NCI-H69 (cell line): ENCODE data around the gene FGD2.

Experiments used
- DNase-seq: peaks from one replicate; lab custom pipeline; 2025; lab: John Stamatoyannopoulos, UW

FGD2 gene

GRCh38 chr6:37018198-37019064 is 13.0 kb downstream of the FGD2 start:
- DNase-seq, result peak; percentile 94

DNA sequence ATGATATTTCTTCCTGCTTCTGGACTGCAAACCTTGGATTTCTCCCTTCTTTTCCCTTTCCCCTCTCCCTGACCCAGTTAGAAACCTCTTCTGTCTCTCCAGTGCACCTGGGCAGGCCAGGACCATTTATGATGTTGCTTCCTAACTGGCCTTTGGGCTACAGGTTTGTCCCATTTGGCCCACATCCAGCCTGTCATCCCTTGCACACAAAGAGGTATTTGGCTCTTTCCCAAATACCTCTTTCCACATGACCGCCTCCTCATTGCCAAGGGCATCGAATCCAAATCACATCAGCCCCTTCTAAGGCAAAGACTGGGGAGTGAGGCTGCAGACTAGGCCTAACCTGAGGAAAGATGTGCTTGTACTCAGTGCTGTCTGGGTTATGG is 13.6 kb downstream of the FGD2 start:
- peak; percentile 98 for DNase-seq

DNA sequence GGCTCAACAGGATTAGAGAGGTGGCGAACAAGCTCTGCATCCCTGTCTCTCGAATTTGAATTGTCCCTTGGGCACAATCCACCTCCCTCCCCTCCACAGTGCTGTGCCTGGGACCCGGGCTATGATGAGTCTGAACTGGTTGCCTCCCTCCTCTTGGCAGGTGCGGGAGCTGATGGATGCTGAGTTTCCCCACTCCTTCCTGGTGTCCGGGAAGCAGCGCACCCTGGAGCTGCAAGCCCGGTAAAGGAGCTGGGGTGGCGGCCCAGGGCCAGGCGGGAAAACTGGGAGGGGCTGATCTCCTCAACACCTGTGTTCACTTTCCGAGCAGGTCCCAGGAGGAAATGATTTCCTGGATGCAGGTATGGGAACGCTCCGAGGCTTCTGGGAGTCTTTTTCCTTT is 14.9 kb downstream of the FGD2 start:
- DNase-seq, result peak; percentile 93

GRCh38 chr6:37020812-37021211 is 15.4 kb downstream of the FGD2 start:
- DNase-seq, result no peak

DNA sequence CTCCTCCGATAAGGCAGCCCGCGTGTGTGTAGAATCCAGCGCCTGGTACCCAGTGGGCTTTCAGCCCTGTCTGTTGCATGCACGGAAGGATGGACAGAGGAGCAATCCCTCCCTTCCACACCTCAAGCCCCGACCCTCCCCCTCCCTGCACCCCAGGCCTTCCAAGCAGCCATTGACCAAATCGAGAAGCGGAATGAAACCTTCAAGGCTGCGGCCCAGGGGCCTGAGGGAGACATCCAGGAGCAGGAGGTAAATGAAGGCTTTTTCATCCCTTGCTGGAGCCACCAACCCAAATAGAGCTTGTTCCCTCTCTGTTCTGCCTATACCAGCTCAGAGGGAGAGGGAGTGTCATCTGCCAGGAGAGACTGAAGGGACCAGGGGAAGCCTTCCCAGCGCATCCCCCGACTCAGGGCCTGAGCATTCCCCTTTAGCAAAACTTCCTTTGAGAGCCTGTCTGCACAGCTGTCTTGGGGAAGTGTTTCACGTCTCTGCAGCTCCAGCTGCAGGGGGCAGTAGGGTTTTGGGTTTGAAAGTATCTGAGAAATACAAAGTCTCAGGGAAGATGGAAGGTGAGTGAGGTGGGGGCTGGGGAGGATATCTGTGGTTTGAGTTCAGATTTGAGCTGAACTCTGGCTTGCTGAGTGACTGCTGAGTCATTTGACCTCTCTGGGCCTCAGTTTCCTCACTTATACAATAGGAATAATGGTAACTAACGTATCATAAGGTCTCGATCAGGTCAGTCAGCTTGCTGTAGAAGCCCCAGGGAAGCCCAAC is 16.1 kb downstream of the FGD2 start:
- DNase-seq, result peak; percentile 57

DNA sequence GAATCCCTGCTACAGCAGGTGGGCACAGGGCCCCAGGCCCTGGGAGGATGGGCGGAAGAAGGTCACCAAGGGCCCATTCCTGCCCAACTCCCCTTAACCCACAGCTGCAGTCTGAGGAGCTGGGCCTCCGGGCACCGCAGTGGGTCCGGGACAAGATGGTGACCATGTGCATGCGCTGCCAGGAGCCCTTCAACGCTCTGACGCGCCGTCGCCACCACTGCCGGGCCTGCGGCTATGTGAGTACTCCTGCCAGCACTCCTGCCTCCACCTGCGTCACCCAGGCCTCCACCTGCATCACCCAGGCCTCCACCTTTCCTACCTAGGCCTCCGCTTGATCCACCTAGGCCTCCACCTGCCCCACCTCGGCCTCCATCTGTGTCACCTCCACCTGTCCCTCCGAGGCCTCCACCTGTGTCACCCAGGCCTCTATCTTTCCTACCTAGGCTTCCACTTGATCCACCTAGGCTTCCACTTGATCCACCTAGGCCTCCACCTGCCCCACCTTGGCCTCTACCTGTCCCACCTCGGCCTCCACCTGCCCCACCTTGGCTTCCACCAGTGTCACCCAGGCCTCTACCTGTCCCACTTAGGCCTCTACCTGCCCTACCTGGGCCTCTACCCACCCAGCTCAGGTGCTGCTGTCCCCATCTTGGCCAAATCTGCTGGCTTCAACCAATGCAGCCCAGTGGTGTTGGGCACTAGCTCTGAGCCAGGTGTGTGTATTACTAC is 16.8 kb downstream of the FGD2 start:
- DNase-seq, result no peak

- DNase-seq, result peak; percentile 55
Observed at GRCh38 chr6:37024656-37025337, 19.3 kb downstream of the FGD2 start.

DNA sequence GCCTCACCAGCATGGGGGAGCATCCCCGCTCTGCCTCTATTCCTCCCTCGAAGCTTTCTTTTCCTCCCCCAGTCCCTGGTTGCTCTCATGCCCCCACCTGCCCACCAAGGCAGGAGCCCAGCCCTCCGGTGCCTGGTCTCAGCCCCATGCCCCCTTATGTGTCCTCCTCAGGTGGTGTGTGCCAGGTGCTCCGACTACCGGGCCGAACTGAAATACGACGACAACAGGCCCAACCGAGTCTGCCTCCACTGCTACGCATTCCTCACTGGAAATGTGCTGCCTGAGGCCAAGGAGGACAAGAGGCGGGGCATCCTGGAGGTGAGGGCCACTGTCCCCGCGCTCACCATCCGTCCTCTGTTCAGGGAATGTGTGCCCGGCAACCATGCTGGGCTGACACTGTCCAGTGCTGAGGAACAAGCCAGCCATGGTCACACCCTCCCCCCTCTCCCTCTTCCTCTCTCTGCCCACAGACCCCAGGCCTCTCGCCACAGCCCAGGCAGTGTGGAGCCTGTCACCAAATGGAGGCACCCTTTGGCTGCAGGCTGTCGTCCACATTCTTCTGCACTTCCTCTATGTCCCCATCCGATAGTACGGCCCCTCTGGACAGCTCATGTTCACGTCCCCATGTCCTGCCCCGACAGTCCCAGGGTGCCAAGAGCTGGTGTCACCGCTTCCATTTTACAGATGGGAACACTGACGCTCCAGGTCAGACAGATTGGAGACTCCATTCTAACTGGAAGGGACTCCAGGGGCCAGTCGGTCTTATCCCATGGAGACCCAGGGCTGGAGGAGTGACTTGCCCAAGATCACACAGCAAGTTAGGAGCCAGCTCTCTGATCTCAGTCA is 20.4 kb downstream of the FGD2 start:
- no peak for DNase-seq

- DNase-seq, result no peak
Observed at GRCh38 chr6:37027036-37027720, 21.7 kb downstream of the FGD2 start.

DNA sequence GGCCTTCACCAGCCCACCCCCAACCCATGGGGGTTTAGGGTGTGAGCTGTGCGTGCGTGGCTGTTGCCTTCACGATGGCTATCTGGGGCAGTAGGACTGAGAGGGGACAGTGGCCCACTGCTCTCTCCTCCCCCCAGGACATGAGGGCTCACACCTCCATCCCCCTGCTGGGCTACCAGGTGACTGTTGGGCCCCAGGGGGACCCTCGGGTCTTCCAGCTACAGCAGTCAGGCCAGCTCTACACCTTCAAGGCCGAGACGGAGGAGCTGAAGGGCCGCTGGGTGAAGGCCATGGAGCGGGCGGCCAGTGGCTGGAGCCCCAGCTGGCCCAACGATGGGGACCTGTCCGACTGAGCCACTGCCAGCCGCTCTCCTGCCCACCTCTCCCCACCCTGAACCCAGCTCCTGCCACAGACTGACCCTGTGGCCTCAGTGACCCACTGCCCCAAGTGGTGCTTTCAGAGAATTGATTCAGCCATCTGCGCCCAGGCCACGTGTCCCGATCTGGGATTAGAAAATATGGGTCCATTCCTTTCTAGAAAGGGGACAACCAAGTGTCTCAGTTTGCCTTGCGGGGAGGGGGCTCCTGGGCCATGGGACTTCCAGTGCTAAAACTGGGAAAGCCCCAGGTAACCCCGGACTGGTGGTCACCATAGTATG is 22.5 kb downstream of the FGD2 start:
- no peak for DNase-seq

DNA sequence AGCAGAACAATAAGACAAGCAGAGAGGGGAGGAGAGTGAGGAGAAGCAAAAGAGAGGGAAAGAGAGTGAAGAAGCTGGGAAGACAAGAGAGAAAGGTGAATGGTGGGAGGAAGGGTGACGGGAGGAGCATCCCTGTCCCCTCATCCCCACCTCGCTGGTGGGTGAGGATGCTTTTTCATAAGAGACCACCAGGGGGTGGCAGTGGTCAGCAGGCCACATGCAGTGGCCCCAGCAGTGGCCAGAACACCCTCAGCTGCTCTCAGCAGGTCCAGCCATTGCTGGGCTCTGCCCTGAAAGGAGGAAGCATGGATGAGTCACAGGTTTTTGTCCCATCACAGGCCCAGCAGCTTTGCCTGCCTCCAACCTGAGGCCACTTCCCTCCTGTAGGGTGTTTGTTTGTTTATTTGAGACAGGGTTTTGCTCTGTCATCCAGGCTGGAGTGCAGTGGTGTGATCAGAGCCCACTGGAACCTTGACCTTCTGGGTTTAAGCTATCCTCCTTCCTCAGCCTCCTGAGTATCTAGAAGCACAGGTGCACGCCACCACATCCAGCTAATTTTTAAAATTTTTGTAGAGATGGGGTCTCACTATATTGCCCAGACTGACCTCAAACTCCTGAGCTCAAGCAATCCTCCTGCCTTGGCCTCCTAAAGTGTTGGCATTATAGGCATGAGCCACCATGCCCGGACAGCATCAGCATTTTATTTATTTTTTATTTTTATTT is 24.0 kb downstream of the FGD2 start:
- peak; percentile 68 for DNase-seq

DNA sequence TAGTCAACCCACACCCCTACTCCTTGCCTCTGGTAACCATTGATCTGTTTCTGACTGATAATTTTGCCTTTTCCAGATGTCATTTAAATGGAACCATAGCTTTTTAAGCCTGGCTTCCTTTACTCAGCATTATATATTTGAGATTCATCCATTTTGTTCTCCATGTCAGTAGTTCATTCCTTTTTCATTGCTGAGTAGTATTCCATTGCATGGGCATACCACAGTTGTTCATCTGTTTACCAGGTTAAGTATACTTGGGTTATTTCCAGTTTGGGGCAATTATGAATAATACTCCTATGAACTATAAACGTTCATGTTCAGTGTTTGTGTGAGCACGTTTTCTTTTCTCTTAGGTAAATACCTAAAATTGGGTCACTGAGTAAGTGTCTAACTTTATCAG is 25.1 kb downstream of the FGD2 start:
- DNase-seq, result no peak

- DNase-seq, result no peak
Observed at GRCh38 chr6:37032239-37032638, 26.8 kb downstream of the FGD2 start.

DNA sequence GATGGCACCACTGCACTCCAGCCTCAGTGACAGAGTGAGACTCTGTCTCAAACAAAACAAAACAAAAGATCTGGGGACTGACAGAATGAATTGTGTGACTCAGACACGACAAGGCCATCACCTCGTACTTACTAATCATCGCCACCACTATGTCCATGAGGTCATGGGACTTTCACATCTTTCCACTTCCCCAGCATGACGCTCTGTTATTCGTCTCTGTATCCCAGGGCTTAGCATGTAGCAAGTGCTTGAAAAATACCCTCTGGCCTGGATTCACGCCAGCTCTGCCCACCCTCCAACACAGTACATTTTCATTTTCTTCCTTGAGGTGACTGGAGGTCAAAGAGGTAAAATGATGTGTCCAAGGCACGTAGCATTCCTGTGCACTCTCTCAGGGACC is 27.8 kb downstream of the FGD2 start:
- no peak for DNase-seq

- DNase-seq, result no peak
Observed at GRCh38 chr6:37033819-37034795, 28.7 kb downstream of the FGD2 start.

DNA sequence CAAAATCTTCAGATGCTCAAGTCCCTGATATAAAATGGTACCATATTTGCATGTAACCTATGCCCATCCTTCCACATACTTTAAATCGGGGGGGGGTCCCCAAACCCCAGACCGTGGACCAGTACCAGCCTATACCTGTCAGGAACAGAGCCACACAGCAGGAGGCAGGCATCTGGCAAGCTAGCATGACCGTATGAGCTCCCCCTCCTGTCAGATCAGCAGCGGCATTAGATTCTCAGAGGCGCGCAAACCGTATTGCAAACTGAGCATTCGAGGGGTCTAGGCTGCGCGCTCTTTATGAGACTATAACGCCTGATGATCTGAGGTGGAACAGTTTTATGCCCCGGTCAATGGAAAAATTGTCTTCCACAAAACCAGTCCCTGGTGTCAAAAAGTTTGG is 30.7 kb downstream of the FGD2 start:
- peak; percentile 66 for DNase-seq

- peak; percentile 46 for DNase-seq
Observed at GRCh38 chr6:37038292-37039198, 33.1 kb downstream of the FGD2 start.
